ENCODE measurements around the gene TMEM151A.
"Not testable (repeated sequence)": the region's sequence is repeated elsewhere in the genome, so short reads cannot be mapped to it uniquely, and the experiment has no call there.

TMEM151A gene

DNA sequence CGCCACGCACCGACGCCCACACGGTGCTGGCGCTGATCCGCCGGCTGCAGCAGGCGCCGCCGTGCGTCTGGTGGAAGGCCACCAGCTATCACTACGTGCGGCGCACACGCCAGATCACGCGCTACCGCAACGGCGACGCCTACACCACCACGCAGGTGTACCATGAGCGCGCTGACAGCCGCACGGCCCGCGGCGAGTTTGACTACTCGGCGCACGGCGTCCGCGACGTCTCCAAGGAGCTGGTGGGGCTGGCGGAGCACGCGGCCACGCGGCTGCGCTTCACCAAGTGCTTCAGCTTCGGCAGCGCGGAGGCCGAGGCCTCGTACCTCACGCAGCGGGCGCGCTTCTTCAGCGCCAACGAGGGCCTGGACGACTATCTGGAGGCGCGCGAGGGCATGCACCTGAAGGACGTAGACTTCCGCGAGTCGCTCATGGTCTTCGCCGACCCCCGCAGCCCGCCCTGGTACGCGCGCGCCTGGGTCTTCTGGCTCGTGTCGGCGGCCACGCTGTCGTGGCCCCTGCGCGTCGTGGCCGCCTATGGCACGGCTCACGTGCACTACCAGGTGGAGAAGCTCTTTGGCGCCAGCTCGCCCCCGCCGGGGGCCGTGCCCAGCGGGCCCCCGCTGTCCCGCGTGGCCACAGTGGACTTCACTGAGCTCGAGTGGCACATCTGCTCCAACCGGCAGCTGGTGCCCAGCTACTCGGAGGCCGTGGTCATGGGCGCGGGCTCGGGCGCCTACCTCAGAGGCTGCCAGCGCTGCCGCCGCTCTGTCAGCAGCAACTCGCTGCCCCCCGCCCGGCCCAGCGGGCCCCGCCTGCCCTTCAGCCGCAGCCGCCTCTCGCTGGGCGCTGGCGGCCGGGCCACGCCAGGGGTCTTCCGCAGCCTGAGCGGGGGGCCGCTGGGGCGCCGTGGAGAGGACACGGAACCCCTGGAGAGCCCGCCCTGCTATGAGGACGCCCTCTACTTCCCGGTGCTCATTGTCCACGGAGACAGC is 3.2 kb downstream of the TMEM151A start:
- ChIA-PET POLR2A (interaction anchor here (0.6 kb wide), 1 partner anchor 142 kb away, joined by 4 read pairs; no protein-coding TSS in a partner anchor), CTCF (interaction anchor here (1.5 to 8.7 kb wide), 3 partner anchors 12 to 91 kb away, joined by 5 to 81 read pairs (median 5); no protein-coding TSS in a partner anchor)
- TF ChIP-seq, protein P1, sequence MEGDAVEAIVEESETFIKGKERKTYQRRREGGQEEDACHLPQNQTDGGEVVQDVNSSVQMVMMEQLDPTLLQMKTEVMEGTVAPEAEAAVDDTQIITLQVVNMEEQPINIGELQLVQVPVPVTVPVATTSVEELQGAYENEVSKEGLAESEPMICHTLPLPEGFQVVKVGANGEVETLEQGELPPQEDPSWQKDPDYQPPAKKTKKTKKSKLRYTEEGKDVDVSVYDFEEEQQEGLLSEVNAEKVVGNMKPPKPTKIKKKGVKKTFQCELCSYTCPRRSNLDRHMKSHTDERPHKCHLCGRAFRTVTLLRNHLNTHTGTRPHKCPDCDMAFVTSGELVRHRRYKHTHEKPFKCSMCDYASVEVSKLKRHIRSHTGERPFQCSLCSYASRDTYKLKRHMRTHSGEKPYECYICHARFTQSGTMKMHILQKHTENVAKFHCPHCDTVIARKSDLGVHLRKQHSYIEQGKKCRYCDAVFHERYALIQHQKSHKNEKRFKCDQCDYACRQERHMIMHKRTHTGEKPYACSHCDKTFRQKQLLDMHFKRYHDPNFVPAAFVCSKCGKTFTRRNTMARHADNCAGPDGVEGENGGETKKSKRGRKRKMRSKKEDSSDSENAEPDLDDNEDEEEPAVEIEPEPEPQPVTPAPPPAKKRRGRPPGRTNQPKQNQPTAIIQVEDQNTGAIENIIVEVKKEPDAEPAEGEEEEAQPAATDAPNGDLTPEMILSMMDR (IDR thresholded peaks at IDR 0.05; ENCODE audit: control extremely low read depth, extremely low read depth, low read depth, missing control alignments), result no peak
- DNase-seq (ENCODE audit: extremely low spot score), result no peak

DNA sequence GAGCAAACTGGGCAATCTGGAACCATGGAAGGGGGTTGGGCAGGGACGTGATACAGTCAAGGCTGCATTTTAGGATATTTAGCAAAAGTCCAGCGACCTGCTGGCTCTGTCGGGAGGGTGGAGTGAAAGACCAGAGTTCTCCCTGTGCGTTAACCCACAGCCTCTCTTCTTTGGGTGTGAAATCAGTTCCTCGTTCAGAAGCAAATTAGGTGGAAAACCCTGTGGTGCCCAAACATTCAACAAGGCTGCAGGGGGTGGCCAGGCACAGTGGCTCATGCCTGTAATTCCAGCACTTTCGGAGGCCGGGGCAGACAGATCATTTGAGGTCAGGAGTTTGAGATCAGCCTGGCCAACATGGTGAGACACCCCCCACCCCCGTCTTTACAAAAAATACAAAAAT is 5.9 kb downstream of the TMEM151A start:
- no peak for DNase-seq (ENCODE audit: extremely low spot score)
- ChIA-PET POLR2A (no interaction called here), CTCF (interaction anchor here (0.9 to 8.7 kb wide), 6 partner anchors 14 to 89 kb away, joined by 3 to 81 read pairs (median 4); no protein-coding TSS in a partner anchor)
- TF ChIP-seq, protein P1 (IDR thresholded peaks at IDR 0.05; ENCODE audit: control extremely low read depth, extremely low read depth, low read depth, missing control alignments), result no peak

DNA sequence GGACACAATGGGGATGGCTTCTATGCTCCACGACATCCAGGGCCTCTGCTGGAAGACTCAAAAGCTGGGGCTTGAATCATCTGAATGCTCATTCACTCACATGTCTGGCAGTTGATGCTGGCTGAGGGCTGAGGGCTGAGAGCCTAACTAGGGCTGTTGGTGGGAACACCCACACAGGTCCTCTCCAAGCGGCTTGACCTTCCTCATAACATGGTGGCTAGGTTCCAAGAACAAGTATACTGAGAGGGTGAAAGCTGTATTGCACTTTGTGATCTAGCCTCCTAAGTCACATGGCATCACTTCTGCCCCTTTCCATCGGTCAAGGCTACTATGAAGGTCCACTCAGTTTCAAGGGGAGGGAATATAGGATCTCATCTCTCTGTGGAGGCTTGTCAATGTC is 7.5 kb downstream of the TMEM151A start:
- no peak for DNase-seq (ENCODE audit: extremely low spot score)
- TF ChIP-seq, protein P1 (IDR thresholded peaks at IDR 0.05; ENCODE audit: control extremely low read depth, extremely low read depth, low read depth, missing control alignments), result no peak
- CTCF ChIA-PET, result interaction anchor here (0.7 to 8.7 kb wide), 3 partner anchors 12 to 40 kb away, joined by 3 to 81 read pairs (median 6); no protein-coding TSS in a partner anchor
- POLR2A ChIA-PET, result no interaction called here

DNA sequence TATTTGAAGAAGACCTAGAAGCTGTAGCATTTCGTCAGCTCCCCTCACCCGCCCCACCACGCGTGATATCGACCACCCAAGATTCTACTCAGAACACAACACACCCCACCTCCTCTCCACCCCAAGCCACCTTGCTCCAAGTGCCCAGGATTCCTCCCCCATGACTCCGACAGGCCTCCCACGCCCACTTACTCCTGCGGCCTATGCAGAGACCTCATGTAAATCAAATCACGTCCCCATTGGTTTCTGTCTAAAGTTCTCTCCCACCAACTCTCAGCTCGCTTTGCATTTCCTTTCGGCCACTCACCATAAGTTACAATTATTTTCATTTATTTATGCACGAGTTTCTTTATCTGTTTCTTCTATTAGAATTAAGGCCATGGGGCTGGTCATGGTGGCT is 11.0 kb downstream of the TMEM151A start:
- CTCF ChIA-PET, result interaction anchor here (1.3 to 8.7 kb wide), 3 partner anchors 9 to 20 kb away, joined by 3 to 81 read pairs (median 5); no protein-coding TSS in a partner anchor
- POLR2A ChIA-PET, result no interaction called here
- TF ChIP-seq, protein P1 (IDR thresholded peaks at IDR 0.05; ENCODE audit: control extremely low read depth, extremely low read depth, low read depth, missing control alignments), result no peak
- no peak for DNase-seq (ENCODE audit: extremely low spot score)

DNA sequence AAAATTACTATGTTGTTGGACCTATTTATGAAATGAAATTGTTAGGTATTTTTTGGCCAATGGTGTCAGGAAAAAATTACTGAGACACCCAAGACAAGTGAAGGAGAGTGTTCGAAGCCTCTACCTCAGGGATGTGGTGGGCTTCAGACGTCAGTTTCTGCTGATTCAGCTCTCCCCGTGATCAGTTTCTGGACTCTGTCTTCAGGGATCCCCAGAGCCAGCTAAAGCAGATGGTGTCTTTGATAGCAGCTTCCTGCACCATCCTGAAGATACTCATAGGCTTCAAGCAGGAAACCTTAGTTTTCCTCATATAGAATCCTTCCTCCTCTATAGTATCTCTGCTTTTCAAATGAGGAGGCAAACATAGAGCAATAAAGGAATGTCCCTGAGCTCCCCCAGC is 17.8 kb downstream of the TMEM151A start:
- ChIA-PET CTCF (interaction anchor here (1.0 to 5.9 kb wide), 7 partner anchors 11 to 80 kb away, joined by 3 to 126 read pairs (median 43); partner anchors contain the start of genes RIN1 and SLC29A2), POLR2A (no interaction called here)
- TF ChIP-seq, protein P1 (IDR thresholded peaks at IDR 0.05; ENCODE audit: control extremely low read depth, extremely low read depth, low read depth, missing control alignments), result no peak
- no peak for DNase-seq (ENCODE audit: extremely low spot score)

DNA sequence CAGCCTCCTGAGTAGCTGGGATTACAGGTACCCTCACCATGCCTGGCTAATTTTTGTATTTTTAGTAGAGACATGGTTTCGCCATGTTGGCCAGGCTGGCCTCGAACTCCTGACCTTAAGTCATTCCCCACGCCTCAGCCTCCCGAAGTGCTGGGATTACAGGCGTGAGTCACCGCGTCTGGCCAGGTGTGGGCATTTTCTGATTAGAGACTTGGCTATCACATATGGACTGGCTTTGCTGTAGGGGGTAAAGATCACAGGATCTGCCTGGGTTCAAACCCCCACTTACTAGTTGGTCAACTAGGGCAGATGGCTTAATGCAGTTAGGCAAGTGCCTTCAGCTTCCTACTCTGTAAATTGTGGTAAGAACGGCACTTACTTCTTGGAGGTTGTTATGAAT is 18.6 kb downstream of the TMEM151A start:
- TF ChIP-seq, protein P1 (IDR thresholded peaks at IDR 0.05; ENCODE audit: control extremely low read depth, extremely low read depth, low read depth, missing control alignments), result no peak
- ChIA-PET CTCF (interaction anchor here (1.1 to 5.9 kb wide), 6 partner anchors 11 to 79 kb away, joined by 3 to 126 read pairs (median 45); partner anchors contain the start of genes RIN1 and SLC29A2), POLR2A (no interaction called here)
- DNase-seq (ENCODE audit: extremely low spot score), result no peak

DNA sequence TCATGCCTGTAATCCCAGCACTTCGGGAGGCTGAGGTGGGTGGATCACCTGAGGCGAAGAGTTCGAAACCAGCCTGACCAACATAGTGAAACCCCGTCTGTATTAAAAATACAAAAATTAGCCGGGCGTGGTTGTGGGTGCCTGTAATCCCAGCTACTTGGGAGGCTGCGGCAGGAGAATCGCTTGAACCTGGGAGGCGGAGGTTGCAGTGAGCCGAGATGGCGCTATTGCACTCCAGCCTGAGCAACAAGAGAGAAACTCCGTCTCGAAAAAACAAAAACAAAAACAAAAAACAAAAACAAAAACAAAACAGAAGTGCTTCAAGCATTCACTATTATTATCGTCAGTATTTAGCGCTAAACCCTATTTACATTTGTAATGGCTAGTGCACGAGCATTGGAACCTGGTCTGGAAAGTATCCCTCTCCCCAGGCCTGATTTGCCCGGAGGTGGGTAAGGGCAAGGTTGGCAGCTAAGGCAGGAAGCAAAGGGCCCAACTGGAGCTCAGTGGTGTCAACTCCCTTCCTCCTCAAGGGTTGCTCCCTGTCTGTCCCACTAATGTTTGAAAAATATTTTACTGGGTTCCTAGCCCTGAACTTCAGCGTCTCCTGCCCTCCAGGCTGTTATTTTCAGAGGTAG is 19.2 kb downstream of the TMEM151A start:
- POLR2A ChIA-PET, result not testable (repeated sequence)

More for the DNA sequence above, 19.2 kb downstream of the TMEM151A start:
- not testable (repeated sequence) for DNase-seq (ENCODE audit: extremely low spot score)
- CTCF ChIA-PET, result interaction anchor here (0.6 to 5.9 kb wide), 28 partner anchors 11 to 114 kb away, joined by 3 to 126 read pairs (median 7); partner anchors contain the start of genes BRMS1, NPAS4, RIN1 and TMEM151A
